ENCODE measurements around the gene PTPRE. TPM values are rescaled to one million over a fixed set of nuclear protein-coding genes. Genes with fewer than 3 reads are reported as not detected.

The PTPRE gene
- total RNA-seq, 1 donor from 2014 or later = 5.4 TPM

GRCh38 chr10:127925471-127926207 lies 18.7 kb downstream of the PTPRE start:
- TF ChIP-seq CTCF (conservative IDR thresholded peaks at IDR 0.05; ENCODE audit: low read depth, low read length) = no peak
- no peak for DNase-seq (ENCODE audit: low read depth)
- no peak overlapping the region for H3K4me3 ChIP-seq (ENCODE audit: low read depth, low read length)

- no peak for DNase-seq (ENCODE audit: low read depth)
- TF ChIP-seq CTCF (conservative IDR thresholded peaks at IDR 0.05; ENCODE audit: low read depth, low read length) = no peak
- H3K4me3 ChIP-seq (ENCODE audit: low read depth, low read length) = no peak overlapping the region
Observed at GRCh38 chr10:127926455-127926854, 19.6 kb downstream of the PTPRE start.

- DNase-seq (ENCODE audit: low read depth) = no peak
- TF ChIP-seq CTCF (conservative IDR thresholded peaks at IDR 0.05; ENCODE audit: low read depth, low read length) = no peak
- H3K4me3 ChIP-seq (ENCODE audit: low read depth, low read length) = no peak overlapping the region
Observed at GRCh38 chr10:127928021-127928806, 21.3 kb downstream of the PTPRE start.

- TF ChIP-seq CTCF (conservative IDR thresholded peaks at IDR 0.05; ENCODE audit: low read depth, low read length) = no peak
- no peak for DNase-seq (ENCODE audit: low read depth)
- H3K4me3 ChIP-seq (ENCODE audit: low read depth, low read length) = no peak overlapping the region
Observed at GRCh38 chr10:127932521-127933270, 25.8 kb downstream of the PTPRE start.

- TF ChIP-seq CTCF (conservative IDR thresholded peaks at IDR 0.05; ENCODE audit: low read depth, low read length) = no peak
- DNase-seq (ENCODE audit: low read depth) = no peak
Observed at GRCh38 chr10:127933271-127933670, 26.4 kb downstream of the PTPRE start.

GRCh38 chr10:127934383-127934782 lies 27.5 kb downstream of the PTPRE start:
- TF ChIP-seq CTCF (conservative IDR thresholded peaks at IDR 0.05; ENCODE audit: low read depth, low read length) = no peak
- DNase-seq (ENCODE audit: low read depth) = no peak
- no peak overlapping the region for H3K4me3 ChIP-seq (ENCODE audit: low read depth, low read length)

More at GRCh38 chr10:127933271-127933670, 26.4 kb downstream of the PTPRE start:
- no peak overlapping the region for H3K4me3 ChIP-seq (ENCODE audit: low read depth, low read length)
